Glomerular visceral epithelial cell (primary cell): ENCODE results near the gene DSCAM.

Experiments
- DNase-seq: peaks from one replicate; pipeline ENCODE4 v3.0.0-alpha.2; 2016; ENCODE audit errors: extremely low spot score

Gene DSCAM

DNA sequence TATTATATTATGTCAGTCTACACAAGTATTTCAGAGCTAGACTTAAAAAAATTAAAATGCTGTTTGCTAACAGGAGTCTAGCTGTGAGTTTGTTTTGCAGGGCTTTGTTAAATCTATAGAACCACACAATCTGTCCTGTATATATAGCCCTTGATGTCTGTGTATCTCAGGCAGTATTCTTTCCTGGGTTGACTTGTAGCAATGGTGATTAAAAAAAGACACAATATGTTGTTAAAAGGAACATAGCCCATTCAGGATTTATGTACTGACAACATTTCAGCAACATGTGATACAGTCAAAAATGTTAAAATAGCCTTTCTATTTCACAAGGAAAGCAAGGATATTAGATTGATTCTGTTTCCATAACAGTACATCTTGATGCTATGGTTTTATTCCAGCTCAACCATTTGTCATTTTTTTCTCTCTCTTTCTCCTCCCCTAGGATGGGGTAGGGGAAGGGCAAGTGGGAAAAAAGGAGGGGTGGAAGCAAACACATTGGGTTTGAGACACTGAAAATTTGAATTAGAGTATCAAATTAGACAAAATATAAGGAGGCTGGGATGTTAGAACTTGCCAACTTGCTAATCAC is 139.2 kb downstream of the DSCAM start:
- no peak for DNase-seq

GRCh38 chr21:40706806-40707655 is 139.9 kb downstream of the DSCAM start:
- no peak for DNase-seq

GRCh38 chr21:40706176-40706575 is 140.8 kb downstream of the DSCAM start:
- DNase-seq, result no peak

- DNase-seq, result no peak
Observed at GRCh38 chr21:40704141-40704540, 142.8 kb downstream of the DSCAM start.

GRCh38 chr21:40699366-40699765 is 147.6 kb downstream of the DSCAM start:
- DNase-seq, result no peak

GRCh38 chr21:40696246-40696645 is 150.7 kb downstream of the DSCAM start:
- no peak for DNase-seq

GRCh38 chr21:40689840-40690360 is 157.1 kb downstream of the DSCAM start:
- no peak for DNase-seq

- DNase-seq, result no peak
Observed at GRCh38 chr21:40689217-40689616, 157.7 kb downstream of the DSCAM start.

DNA sequence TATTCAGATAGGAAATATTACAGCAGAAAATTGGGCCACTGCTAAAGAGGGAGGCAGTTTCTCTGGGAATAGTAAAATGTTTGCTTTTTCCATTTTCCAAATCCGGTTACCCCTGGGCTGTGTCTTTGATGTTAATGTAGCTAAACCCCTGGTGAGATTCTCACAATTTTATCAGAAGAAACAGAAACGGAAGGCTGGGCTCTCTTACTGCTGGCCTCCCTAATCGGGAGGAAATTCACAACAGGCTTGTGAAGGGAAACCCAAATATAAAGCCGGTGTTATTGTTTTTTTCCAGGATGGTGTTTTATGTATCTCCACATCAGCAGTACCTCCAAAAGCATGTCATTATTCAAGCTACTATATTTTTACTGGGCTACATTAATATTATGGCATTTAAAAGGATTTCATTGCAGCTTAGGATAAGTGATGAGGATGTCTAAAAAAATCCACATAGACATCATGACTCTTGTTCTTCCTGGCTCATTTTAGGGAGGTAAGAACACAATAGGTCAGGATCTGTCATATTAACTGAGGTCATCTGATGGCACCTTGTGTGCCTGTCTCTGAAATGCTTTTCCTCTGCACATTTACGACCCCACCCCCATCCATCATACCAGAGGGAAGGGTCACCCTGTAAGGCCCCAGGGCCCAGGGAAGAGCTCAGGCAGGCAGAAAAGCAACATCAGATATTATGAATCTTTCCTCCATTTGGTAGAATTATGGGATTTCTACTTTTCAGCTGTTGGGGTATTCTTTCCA is 158.7 kb downstream of the DSCAM start:
- DNase-seq, result no peak

DNA sequence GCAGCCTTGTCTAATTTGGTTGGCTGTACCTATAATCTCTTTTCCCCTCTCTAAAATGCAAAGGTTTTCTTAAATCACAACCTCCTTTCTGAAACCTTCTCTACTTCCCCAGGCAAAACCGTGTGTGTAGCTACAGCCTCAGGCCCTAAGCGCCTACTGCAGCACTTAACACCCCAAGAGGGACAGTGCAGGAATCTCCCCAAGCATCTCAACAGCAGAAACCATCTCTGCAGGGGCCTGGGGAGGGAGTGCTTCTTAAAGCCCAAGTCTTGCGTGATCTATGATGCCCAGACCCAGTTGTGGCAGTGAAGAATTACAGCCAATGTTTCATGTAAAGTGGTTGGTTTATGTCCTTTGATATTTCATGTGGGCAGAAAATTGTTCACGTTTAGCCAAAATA is 159.3 kb downstream of the DSCAM start:
- DNase-seq, result no peak

- DNase-seq, result no peak
Observed at GRCh38 chr21:40686526-40686925, 160.4 kb downstream of the DSCAM start.

DNA sequence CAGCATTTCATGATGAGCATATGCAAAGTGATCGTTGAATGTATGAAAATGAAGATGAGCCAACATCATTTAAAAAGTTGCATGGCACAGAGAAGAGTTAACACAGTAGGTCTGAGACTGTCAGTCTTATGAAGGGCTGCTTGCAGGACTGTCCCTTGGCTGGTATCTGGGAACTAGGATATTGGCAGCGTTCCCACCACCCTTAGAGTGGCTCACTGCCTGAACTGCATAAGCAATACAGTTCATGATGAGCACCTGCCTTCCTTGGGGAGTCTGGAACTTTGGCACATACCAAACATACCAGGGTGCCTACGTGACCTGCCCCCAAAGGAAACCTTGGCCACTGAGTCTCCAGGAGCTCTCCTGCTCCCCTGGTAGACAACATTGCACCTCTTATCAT is 161.8 kb downstream of the DSCAM start:
- DNase-seq, result no peak

GRCh38 chr21:40684726-40685125 is 162.2 kb downstream of the DSCAM start:
- DNase-seq, result no peak

GRCh38 chr21:40683349-40683748 is 163.6 kb downstream of the DSCAM start:
- DNase-seq, result no peak

DNA sequence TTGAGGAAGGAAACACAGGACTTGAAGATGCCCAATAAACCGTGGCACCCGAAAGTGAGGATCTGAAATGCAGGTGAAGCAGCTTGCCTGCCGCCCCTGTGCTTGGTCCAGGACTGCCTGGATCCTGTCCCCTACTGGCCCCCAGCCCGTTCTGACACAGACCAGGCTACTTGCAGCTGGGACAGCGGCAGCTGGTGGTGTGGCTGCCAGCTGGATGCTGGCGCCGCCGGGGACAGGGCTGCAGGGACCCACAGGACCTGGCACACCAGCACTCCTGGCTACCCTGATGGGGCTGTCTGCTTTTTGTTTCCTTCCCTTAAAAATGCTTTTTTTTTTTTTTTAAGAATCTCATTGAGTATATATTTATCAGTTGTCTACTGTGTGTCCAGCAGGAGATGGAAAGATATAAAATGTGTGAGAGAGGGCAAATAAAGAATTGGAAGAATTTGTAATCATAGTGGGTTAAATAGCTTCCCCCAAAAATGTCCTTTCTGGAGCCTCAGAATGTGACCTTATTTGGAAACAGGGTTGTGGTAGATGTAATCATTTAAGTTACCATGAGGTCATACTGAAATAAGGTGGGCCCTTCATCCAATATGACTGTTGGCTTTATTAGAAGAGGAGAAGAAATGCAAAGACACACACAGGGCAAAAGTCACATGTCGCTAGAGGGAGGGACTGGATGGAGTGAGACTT is 165.6 kb downstream of the DSCAM start:
- no peak for DNase-seq

GRCh38 chr21:40680311-40680710 is 166.6 kb downstream of the DSCAM start:
- DNase-seq, result no peak

GRCh38 chr21:40678681-40679284 is 168.2 kb downstream of the DSCAM start:
- DNase-seq, result no peak

DNA sequence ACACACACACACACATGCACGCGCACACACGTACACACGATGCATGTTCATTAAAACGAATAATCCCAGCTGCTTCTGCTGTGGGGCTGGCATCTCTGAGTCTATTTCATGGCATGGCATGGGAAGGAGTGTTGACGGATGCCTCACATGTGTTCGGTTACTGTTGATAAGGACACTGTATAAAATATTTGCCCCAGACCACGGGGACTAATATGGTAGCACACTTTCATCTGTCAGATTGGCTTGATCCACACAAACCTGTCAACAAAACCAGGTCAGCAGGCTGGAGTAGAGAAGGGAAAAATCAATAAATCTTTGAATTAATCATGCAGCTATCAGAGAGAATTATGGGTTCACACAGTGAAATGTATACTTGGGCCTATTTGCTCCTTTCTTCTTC is 171.9 kb downstream of the DSCAM start:
- DNase-seq, result no peak

DNA sequence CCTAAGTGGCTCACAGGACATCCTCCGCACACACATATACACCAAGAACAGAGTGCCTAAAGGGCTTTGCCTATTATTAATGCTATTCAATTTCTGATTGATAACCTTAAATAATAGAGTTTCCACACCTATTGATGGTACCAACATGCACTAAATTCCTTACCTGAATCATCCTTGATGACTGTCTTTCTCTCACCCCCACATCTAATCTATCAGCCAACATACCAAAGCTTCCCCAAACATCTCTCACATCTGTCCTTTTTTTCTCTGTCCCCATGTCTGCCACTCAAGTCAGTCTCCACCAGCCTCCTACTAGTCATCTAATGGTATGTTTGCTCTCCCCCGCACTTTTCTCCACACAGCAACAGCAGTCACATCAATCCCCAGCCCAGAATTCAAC is 174.4 kb downstream of the DSCAM start:
- no peak for DNase-seq

GRCh38 chr21:40671716-40672115 is 175.2 kb downstream of the DSCAM start:
- no peak for DNase-seq

- DNase-seq, result no peak
Observed at GRCh38 chr21:40668555-40669275, 178.2 kb downstream of the DSCAM start.
